Sigmoid colon (tissue), 4 donors: ENCODE data around the gene STXBP4.

Experiments used
- POLR2A ChIP-seq, 2 donors: fragments of 450-650 bp; IDR thresholded peaks; one replicate each; pipeline ENCODE4 v1.6.1; 2016; ENCODE audit warnings: antibody characterized with exemption in 2 of 2, mild to moderate bottlenecking in 2 of 2, moderate library complexity in 2 of 2
- POLR2AphosphoS5 ChIP-seq, 4 donors: sonication (generic); formaldehyde crosslinking; IDR thresholded peaks; one replicate each; pipeline ENCODE4 v1.6.1; 2017; ENCODE audit warnings: antibody characterized with exemption in 4 of 4
- TF ChIP-seq, protein P1 (sequence below), 4 experiments: fragments of 450-650 bp in 3 of 4; fragments of 200-600 bp in 1 of 4; IDR thresholded peaks; one replicate each; pipeline ENCODE4 v1.5.1; 2016 to 2019; ENCODE audit warnings: antibody characterized with exemption in 4 of 4, mild to moderate bottlenecking in 3 of 4, moderate library complexity in 2 of 4

DNA sequence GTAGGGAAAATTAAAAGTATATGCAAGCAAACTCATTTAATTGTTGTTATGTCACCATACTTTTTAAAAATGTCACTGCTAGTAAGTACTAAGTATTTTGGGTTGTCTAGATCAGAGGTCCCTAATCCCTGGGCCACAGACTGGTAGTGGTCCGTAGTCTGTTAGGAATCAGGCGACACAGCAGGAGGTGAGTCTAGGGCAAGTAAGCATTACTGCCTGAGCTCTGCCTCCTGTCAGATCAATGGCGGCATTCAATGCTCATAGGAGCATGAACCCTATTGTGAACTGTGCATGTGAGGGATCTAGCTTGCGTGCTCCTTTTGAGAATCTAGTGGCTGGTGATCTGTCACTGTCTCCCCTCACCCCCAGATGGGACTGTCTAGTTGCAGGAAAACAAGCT is 21.6 kb downstream of the STXBP4 start:
- TF ChIP-seq POLR2A (IDR thresholded peaks at IDR 0.05) (no peak), POLR2AphosphoS5 (IDR thresholded peaks at IDR 0.05) (no peak)
- TF ChIP-seq, protein P1, sequence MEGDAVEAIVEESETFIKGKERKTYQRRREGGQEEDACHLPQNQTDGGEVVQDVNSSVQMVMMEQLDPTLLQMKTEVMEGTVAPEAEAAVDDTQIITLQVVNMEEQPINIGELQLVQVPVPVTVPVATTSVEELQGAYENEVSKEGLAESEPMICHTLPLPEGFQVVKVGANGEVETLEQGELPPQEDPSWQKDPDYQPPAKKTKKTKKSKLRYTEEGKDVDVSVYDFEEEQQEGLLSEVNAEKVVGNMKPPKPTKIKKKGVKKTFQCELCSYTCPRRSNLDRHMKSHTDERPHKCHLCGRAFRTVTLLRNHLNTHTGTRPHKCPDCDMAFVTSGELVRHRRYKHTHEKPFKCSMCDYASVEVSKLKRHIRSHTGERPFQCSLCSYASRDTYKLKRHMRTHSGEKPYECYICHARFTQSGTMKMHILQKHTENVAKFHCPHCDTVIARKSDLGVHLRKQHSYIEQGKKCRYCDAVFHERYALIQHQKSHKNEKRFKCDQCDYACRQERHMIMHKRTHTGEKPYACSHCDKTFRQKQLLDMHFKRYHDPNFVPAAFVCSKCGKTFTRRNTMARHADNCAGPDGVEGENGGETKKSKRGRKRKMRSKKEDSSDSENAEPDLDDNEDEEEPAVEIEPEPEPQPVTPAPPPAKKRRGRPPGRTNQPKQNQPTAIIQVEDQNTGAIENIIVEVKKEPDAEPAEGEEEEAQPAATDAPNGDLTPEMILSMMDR (IDR thresholded peaks at IDR 0.05) = no peak
